Ishikawa (cell line): ENCODE data around the gene CLTRN.
A peak's percentile ranks its signal among the peaks of the same experiment; 100 is the strongest.

Experiments
- CEBPB ChIP-seq: IDR thresholded peaks from 2 replicates; pipeline ENCODE4 v1.6.1; 2012
- CREB1 ChIP-seq: IDR thresholded peaks from 2 replicates; pipeline ENCODE4 v1.6.1; 2012; ENCODE audit warnings: low read depth
- EGR1 ChIP-seq: IDR thresholded peaks from 2 replicates; pipeline ENCODE4 v1.6.1; 2012
- EP300 ChIP-seq: IDR thresholded peaks from 2 replicates; pipeline ENCODE4 v1.6.1; 2012; ENCODE audit warnings: borderline replicate concordance
- FOXM1 ChIP-seq: IDR thresholded peaks from 2 replicates; pipeline ENCODE4 v1.6.1; 2012; ENCODE audit warnings: low read depth, borderline replicate concordance
- NFIC ChIP-seq: IDR thresholded peaks from 2 replicates; pipeline ENCODE4 v1.6.1; 2012
- RAD21 ChIP-seq: IDR thresholded peaks from 2 replicates; pipeline ENCODE4 v1.6.1; 2012; ENCODE audit warnings: low read depth
- TAF1 ChIP-seq: IDR thresholded peaks from 2 replicates; pipeline ENCODE4 v1.6.1; 2012; ENCODE audit warnings: low read depth, mild to moderate bottlenecking
- TCF12 ChIP-seq: IDR thresholded peaks from 2 replicates; pipeline ENCODE4 v1.6.1; 2012; ENCODE audit warnings: low read depth
- TEAD4 ChIP-seq: IDR thresholded peaks from 2 replicates; pipeline ENCODE4 v1.6.1; 2012
- YY1 ChIP-seq: IDR thresholded peaks from 2 replicates; pipeline ENCODE4 v1.6.1; 2012; ENCODE audit warnings: low read depth
- ZBTB7A ChIP-seq: IDR thresholded peaks from 2 replicates; pipeline ENCODE4 v1.6.1; 2012; ENCODE audit warnings: low read depth
- TF ChIP-seq, protein P1 (sequence below): IDR thresholded peaks from 2 replicates; pipeline ENCODE4 v1.6.1; 2012; ENCODE audit warnings: low read depth, mild to moderate bottlenecking
- TF ChIP-seq, protein P2 (sequence below): IDR thresholded peaks from 2 replicates; pipeline ENCODE4 v1.6.1; 2012
- TF ChIP-seq, protein P3 (sequence below): IDR thresholded peaks from 2 replicates; pipeline ENCODE4 v1.6.1; 2012

Gene CLTRN

DNA sequence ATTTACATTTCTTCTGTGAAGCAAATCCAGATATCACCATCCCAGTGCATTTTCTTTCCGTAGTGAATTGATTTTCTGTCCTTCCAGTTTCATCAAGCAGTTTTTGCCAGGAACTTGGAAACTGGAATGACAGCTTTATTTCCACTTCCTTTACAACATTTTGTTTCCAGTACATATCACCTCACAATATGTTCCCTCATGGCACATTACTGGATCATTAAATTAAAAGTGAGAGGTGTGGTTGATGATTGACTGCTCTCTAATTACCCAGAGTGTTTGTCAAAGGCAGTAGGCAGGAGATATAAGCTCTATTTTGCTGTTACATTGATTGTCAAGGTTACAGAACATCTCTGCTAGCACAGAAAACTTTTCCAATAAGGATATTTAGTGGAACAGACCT is 41.6 kb downstream of the CLTRN start:
- TF ChIP-seq RAD21 (no peak), EP300 (no peak), CEBPB (no peak)

DNA sequence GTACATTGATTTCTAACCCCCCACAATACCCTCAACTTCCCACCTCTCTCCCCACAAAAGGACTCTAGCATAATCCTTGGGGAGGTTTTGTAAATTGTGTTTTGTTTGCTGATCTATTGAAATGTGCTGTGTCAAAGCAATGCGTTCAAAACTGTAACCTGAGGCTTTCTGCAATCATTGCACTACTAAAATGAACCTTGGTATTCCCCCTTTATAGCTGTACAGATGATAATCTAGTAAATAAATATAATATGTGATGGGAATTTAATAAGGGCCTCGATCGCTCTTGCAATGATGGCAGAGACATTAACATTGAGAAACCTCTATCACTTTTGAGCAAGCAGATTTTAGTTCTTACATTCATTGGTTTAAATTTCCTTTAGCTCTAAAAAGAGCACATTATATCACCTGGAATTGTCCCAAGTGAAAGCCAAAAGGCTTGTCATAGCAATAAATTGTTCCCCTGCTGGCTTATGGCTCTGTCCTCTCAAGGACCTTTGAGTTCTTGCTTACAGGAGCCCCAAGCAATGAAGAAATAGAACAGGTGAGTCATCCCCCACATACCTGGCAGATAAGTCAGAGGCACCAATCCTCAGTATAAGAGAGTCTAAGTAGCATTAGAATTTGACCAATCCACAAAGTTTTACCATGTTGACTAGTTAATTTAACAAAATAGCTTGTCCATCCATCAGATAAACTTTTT is 45.4 kb downstream of the CLTRN start:
- TF ChIP-seq CEBPB = peak; percentile 39; the same call in 1 of the 2 replicates
- TF ChIP-seq EGR1 = no peak
- no peak for TF ChIP-seq ZBTB7A
- TF ChIP-seq TEAD4 = peak; percentile 61
- no peak for TF ChIP-seq TAF1

DNA sequence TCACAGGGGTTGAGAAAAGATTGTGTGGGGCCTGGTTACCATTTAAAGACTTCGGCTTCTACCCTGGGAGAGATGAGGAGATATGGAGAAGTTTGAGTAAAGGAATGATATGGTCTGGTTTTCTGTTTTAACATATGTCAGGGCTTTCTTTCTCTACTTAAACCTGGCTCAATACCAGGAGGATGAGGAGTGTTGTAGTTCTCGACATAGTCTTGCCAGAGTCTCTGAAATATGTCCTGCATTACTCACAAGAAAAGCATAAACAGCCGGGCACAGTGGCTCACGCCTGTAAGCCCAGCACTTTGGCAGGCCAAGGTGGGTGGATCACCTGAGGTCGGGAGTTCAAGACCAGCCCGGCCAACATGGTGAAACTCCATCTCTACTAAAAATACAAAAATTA is 47.5 kb downstream of the CLTRN start:
- TF ChIP-seq EGR1 = no peak
- no peak for TF ChIP-seq TAF1
- no peak for TF ChIP-seq TCF12

DNA sequence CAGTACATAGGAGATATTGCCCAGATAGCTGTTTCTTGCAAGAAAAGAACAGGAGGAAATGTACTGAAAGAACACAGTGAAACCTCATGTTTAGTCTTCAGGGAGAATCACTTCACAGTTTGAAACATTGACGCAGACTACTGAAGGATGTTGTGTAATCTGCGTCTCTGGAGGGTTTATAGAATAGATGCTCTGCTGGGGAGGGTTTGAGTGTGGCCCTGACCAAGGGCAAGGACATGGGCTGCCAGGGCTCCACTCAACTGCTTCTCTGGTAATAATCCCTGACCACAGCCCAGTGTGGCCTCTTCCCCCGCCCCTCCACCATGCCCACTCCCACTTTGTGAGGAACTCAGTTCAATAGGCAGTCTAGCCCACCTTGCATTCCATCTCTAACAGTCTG is 48.1 kb downstream of the CLTRN start:
- TF ChIP-seq TAF1 = no peak
- no peak for TF ChIP-seq CREB1
- TF ChIP-seq NFIC = no peak
- no peak for TF ChIP-seq RAD21
- TF ChIP-seq, protein P1, sequence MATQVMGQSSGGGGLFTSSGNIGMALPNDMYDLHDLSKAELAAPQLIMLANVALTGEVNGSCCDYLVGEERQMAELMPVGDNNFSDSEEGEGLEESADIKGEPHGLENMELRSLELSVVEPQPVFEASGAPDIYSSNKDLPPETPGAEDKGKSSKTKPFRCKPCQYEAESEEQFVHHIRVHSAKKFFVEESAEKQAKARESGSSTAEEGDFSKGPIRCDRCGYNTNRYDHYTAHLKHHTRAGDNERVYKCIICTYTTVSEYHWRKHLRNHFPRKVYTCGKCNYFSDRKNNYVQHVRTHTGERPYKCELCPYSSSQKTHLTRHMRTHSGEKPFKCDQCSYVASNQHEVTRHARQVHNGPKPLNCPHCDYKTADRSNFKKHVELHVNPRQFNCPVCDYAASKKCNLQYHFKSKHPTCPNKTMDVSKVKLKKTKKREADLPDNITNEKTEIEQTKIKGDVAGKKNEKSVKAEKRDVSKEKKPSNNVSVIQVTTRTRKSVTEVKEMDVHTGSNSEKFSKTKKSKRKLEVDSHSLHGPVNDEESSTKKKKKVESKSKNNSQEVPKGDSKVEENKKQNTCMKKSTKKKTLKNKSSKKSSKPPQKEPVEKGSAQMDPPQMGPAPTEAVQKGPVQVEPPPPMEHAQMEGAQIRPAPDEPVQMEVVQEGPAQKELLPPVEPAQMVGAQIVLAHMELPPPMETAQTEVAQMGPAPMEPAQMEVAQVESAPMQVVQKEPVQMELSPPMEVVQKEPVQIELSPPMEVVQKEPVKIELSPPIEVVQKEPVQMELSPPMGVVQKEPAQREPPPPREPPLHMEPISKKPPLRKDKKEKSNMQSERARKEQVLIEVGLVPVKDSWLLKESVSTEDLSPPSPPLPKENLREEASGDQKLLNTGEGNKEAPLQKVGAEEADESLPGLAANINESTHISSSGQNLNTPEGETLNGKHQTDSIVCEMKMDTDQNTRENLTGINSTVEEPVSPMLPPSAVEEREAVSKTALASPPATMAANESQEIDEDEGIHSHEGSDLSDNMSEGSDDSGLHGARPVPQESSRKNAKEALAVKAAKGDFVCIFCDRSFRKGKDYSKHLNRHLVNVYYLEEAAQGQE = no peak
- no peak for TF ChIP-seq EGR1
- no peak for TF ChIP-seq ZBTB7A
- no peak for TF ChIP-seq TCF12
- no peak for TF ChIP-seq EP300
- TF ChIP-seq TEAD4 = no peak
- TF ChIP-seq FOXM1 = no peak
- TF ChIP-seq, protein P2, sequence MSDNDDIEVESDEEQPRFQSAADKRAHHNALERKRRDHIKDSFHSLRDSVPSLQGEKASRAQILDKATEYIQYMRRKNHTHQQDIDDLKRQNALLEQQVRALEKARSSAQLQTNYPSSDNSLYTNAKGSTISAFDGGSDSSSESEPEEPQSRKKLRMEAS = no peak
- no peak for TF ChIP-seq CEBPB
- TF ChIP-seq, protein P3, sequence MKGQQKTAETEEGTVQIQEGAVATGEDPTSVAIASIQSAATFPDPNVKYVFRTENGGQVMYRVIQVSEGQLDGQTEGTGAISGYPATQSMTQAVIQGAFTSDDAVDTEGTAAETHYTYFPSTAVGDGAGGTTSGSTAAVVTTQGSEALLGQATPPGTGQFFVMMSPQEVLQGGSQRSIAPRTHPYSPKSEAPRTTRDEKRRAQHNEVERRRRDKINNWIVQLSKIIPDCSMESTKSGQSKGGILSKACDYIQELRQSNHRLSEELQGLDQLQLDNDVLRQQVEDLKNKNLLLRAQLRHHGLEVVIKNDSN = no peak
- TF ChIP-seq YY1 = no peak

DNA sequence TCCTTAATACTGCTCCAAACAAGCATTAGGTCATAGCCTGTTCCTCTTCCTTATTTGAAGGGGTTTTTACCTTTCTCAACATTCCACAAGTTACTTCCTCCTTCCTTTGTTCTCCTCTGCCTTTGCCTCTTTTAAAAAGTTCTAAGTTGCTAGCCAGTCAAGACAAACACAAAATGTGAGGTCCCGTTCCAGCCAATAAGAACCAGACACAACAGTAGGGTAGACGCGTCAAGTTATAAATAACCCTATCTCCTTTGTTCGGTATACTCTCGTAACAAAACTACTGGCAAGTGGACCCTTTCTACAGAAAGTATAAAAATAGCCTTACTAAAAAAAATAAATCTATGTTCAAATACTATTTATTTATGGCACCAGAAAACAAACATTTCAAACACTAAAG is 57.5 kb downstream of the CLTRN start:
- TF ChIP-seq EP300 (no peak), CEBPB (no peak), CREB1 (no peak), TAF1 (no peak), RAD21 (no peak), EGR1 (no peak), ZBTB7A (no peak)
- TF ChIP-seq, protein P2 = no peak

DNA sequence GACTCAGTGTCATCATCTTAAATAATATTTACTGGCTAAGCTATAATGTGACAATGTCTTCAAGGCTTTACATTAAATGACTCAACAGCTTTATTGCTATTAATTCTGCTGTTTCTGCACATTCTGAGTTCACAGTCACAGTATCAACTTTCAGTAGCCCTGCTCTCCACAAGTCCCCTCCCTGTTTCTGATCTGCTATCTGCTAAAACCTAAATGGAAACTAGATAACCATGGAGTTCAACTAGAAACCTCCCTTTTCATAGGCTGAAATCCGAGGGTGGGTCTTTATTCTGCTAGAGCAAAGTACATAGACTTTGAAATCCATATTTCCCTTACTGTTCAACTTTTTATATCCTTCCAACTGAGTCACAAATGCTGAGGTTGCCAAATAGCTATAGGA is 58.5 kb downstream of the CLTRN start:
- TF ChIP-seq, protein P3 = no peak
- TF ChIP-seq, protein P2 = no peak

DNA sequence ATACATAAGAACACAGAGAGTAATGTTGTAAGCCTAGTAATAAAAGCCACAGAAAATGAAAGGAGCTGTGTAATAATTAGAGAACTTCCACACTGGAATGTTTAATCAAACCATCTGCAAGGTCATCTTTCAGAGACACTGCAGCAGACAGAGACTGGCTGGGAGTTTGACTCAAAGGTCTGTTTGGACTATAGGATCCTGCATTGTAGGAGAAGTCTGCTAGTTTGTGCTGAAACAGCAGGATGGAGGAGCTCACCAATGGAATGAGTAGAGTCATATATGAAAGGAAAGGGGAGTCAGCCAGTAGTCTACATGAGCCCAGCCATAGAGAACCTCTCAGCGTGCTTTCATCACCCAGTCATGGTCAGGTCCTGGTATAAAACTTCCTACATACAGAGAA is 59.4 kb downstream of the CLTRN start:
- TF ChIP-seq NFIC = no peak
- TF ChIP-seq CREB1 = no peak
- no peak for TF ChIP-seq RAD21
- no peak for TF ChIP-seq EP300
- TF ChIP-seq, protein P3 = no peak
- TF ChIP-seq YY1 = no peak
- TF ChIP-seq TEAD4 = no peak
- TF ChIP-seq ZBTB7A = no peak
- TF ChIP-seq FOXM1 = no peak
- no peak for TF ChIP-seq TCF12
- TF ChIP-seq, protein P1 = no peak
- no peak for TF ChIP-seq TAF1
- TF ChIP-seq, protein P2 = no peak
- no peak for TF ChIP-seq CEBPB
